ENCODE measurements around the gene RSPH6A. TPM values are rescaled to one million over a fixed set of nuclear protein-coding genes. Genes with fewer than 3 reads are reported as not detected.

RSPH6A gene
- total RNA-seq (2014; rRNA removed; shearing (Covaris generic); ENCODE audit: low replicate concordance): not detected in 2 replicates

DNA sequence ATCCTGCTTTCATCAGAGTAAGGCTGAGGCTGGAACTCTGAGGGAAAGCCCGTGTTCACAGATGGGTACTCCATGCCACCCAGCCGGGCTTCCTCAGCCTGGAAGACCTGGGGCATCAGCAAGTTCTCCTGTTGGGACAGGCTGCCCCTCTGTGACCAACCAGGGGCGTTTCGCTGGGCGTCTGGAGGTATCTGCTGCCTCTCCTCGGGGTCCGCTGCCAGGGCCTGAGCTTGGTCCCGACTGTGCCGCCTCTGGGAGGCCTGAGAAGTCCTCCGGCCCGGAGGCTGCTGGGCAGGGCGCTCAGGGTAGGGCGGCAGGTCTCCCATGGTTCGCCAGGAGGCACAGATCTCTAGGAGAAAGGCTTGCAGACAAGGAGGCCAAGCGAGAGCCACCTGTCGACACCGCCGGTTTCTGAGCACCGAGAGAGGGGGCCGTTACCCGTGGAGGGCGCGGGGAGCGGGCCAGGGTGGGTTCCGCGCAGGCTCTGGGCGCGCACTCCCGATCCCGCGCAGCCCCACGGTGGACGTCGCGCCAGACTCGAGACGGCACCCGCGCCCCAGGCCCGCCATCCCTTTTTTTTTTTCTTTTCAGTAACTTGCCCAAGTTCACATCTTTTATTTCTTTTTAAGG, at the start of gene RSPH6A:
TSS of gene RSPH6A (minus strand) at position 458 of the 630 bp plus-strand sequence. CDS start at position 326, 132 bp downstream.
- Histone ChIP-seq H3K36me3 (peaks cover 21% of the 10 kb centered on the region), H3K9me3 (no peaks in the 10 kb centered on the region), H3K27me3 (no peaks in the 10 kb centered on the region), H3K4me3 (no peak within 1 kb of the TSS)
- no peak for DNase-seq

DNA sequence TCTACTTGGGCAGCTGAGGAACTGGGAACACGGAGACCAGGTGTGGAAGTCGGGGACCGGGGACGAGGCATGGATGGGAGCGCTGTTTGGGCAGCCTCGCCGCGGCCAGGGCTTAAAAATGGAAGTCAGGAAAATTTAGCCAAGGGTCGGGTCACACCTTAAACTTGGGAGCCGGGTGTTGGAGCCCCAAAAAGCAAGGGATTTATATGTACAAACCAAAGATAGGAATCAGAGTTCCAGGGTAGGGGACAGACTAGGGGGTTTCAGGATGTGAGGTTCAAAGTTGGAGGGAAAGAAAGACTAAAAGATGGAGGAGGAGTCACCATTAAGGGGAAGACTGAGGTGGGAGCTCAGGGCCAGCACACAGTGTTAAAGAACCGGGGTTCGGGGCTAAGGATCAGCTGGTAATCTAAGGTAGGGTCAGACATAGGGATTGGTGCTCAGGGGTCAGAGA, 49.5 kb upstream of the RSPH6A start:
- H3K36me3 ChIP-seq: peaks cover 19% of the 10 kb centered on the region
- DNase-seq: no peak
- H3K4me3 ChIP-seq: no peak overlapping the region
- H3K9me3 ChIP-seq: 0 out of 2 replicates have a peak, but pooled peaks cover 2% of the 10 kb centered on the region
- H3K27me3 ChIP-seq: peaks cover 34% of the 10 kb centered on the region

DNA sequence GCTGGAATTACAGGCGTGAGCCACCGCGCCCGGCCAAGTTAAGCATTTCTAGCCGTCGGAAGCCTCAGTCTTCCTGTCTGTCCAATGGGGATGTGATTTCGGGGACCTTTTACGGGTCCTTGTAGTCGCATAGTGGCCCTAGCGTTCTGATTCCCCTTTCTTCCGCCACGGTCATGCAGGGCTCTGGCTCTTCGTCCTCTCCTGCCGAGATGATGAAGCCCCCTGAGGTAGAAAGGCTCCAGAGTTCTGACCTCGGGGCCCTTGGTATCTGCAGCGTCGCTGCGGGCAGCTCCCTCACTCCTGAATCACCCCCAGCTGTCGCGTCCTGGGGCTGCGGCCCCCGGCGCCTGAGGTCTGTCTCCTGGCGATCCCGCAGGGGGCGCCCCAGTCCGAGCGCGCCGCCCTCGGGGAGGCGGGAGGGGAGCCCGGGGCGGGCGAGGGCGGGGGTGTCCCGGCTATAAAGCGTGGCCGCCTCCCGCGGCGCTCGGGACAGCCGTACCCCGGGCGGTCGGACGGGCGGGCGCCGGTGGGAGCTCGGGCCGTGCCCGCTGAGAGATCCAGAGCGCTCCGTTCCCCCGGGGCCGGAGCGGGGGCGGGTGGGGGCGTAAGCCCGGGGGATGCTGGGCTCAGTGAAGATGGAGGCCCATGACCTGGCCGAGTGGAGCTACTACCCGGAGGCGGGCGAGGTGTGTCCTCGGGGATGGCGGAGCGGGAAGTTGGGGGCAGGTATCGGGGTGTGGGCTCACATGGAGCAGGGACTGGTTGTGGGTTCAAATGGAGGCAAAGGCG, 48.9 kb upstream of the RSPH6A start, which contains the start of gene FOXA3:
TSS of gene FOXA3 (plus strand) at position 487 of the 789 bp plus-strand sequence. CDS start at position 618, 131 bp downstream.
- peak; percentile 59 for DNase-seq
- H3K4me3 ChIP-seq: peak within 1 kb of the TSS; percentile 81

DNA sequence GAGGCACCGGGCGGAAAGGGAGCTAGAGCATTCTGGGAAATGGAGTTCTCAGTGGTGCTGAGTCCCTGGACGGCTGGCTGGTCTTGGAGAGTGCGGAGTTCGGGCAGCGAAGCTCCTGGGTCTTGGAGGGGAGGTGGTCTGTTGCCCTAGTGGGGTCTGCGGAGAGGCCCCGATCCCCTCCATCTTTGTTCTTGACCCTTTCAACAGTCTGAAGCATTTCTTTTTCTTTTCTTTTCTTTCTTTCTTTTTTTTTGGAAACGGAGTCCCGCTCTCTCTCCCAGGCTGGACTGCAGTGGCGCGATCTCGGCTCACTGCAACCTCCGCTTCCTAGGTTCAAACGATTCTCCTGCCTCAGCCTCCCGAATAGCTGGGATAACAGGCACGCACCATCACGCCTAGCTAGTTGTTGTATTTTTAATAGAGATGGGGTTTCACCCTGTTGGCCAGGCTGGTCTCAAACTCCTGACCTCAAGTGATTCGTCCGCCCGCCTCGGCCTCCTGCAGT, 48.3 kb upstream of the RSPH6A start:
- DNase-seq: no peak
- Histone ChIP-seq H3K36me3 (peaks cover 31% of the 10 kb centered on the region), H3K9me3 (0 out of 2 replicates have a peak, but pooled peaks cover 2% of the 10 kb centered on the region), H3K4me3 (peak overlapping the region; percentile 81), H3K27me3 (peaks cover 34% of the 10 kb centered on the region)

More for the DNA sequence above, 48.9 kb upstream of the RSPH6A start, which contains the start of gene FOXA3:
- peaks cover 25% of the 10 kb centered on the region for H3K36me3 ChIP-seq
- H3K9me3 ChIP-seq: 0 out of 2 replicates have a peak, but pooled peaks cover 2% of the 10 kb centered on the region
- H3K27me3 ChIP-seq: peaks cover 34% of the 10 kb centered on the region

DNA sequence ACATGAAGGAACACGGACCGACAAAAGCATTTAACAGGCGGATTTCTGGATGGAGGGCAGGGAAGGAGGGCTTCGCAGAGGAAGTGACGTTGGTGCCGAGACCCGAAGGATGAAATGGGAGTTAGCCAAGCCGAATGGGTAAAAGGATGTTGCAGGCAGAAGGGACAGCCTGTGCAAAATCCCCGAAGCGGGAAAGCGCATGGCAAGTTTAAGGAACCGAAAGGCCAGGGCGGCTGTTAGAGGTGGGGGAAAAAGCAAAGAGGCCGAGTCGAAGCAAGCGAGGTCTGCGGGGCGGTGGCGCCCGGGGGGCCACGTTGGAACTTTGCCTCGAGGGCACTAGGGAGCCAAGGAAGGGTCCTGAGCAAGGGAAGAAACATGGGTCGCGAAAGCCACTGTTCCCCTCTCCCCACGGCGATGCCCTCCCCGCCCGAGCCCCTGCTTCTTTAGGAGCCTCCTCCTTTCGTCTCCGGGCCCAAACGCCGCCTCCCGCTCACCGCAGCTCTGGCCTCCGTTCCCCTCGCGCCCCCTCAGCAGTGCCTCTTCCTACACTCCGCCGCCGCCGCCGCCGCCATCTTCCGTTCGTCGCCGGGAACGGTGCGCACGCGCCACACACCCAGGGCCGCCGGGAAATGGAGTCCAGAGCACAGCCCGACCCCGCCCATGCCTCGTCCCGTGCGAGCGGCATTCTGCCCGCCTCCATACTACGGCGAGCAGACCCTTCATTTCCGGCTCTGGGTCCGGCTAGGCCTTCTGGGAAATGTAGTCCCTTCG, 47.6 kb upstream of the RSPH6A start, which contains the start of gene SYMPK:
TSS of gene SYMPK (minus strand) at position 584 of the 771 bp plus-strand sequence. CDS start 8,652 bp downstream, outside the sequence.
- H3K27me3 ChIP-seq: peaks cover 34% of the 10 kb centered on the region
- 0 out of 2 replicates have a peak, but pooled peaks cover 2% of the 10 kb centered on the region for H3K9me3 ChIP-seq
- peak within 1 kb of the TSS; percentile 81 for H3K4me3 ChIP-seq
- H3K36me3 ChIP-seq: peaks cover 38% of the 10 kb centered on the region
- DNase-seq: peak; percentile 100

DNA sequence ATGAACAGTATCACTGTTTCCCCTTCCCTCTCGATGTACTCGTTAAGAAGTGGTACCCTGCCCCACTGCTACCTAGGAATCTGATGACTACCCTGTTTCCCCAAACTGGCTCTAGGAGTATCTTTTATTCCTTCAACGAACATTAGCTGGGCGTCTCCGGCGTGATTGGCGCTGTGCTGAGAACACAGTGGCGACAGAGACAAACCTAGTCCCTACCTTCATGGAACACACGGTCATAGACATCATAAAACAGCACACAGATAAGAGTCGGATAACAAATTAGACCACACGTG, 47.1 kb upstream of the RSPH6A start:
- DNase-seq: no peak
- peaks cover 38% of the 10 kb centered on the region for H3K36me3 ChIP-seq
- H3K27me3 ChIP-seq: peaks cover 34% of the 10 kb centered on the region
- H3K9me3 ChIP-seq: 0 out of 2 replicates have a peak, but pooled peaks cover 2% of the 10 kb centered on the region
- H3K4me3 ChIP-seq: peak overlapping the region; percentile 81

DNA sequence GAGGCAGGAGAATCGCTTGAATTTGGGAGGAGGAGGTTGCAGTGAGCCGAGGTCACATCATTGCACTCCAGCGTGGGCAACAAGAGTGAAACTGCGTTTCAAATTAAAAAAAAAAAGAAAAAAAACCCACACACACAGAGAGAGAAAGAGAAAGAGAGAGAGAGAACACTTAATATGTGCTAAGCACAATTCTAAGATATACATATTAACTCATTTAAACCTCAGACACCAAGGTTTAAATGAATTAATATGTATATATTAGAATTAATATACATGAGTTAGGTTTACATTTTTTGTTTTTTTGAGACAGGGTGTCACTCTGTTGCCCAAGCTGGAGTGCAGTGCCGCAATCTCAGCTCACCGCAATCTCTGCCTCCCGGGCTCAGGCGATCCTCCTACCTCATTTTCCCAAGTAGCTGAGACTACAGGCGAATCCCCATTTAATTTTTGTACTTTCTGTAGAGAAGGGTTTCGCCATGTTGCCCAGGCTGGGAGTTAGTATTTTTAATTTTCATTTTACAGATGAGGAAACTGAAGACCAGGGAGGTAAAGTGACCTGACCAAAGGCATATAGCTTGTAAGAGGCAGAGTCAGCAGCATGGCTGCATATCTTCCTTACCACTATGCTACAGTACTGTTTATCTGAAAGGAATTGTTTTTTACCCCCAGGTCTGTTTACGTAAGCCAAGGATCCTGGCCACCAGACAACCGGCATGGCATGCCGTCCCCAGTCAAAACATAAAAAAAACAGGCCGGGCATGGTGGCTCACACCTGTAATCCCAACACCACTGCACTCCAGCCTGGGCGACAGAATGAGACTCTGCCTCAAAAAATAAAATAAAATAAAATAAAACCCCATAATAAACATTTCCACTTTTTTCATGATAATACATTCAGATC, 45.5 kb upstream of the RSPH6A start:
- H3K27me3 ChIP-seq: peaks cover 24% of the 10 kb centered on the region
- H3K9me3 ChIP-seq: 0 out of 2 replicates have a peak, but pooled peaks cover 2% of the 10 kb centered on the region
- no peak overlapping the region; the same call in none of the 2 replicates for H3K4me3 ChIP-seq
- H3K36me3 ChIP-seq: peaks cover 45% of the 10 kb centered on the region
- DNase-seq: no peak

DNA sequence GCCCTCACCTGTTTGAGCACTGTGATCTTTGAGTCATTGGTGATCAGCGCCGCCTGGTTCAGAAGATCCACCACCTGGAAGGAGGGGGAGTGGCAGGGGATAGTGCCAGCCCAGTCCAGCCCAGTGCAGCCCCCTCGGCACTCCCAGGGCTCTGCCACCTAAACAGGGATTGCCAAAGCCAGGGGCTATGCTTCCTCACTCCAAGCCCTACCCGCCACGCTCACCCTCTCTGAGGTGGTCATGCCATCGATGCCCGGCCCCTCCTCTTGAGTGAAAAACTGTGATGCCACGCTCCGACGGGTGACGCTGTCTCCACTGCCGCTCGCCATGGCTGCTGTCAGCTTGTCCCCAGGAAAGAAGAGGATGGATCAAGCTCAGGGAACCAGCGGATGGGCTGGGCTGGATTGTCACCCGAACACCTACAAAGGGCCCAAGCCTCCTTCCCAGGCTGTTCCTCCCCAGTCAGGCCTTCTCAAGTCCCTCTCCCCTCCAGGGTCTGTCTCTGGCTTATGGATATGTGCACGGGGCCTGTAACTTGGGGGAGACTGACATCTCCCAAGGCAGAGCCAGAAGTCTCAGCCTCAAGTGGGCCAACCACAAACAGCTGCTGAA, 39.2 kb upstream of the RSPH6A start:
- Histone ChIP-seq H3K4me3 (no peak overlapping the region), H3K9me3 (no peaks in the 10 kb centered on the region), H3K27me3 (no peaks in the 10 kb centered on the region), H3K36me3 (peaks cover 79% of the 10 kb centered on the region)
- DNase-seq: no peak

DNA sequence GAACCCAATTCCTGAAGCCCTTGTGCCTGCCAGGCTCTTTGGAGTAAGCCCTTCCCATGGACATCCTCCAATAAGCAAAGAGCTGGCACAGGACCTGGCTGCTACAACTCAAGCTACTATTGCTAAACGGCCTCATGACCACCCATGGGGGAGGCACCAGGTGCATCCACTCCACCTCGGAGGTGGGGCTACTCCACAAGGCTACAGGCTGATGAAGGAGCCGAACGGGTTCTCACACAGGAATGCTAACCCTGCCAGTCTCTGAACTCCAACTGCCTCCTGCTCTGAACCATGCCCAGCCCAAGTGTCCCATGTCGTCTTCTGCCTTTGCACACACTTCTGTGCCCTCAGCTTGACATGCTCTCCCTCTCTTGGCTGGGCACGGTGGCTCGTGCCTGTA, 37.9 kb upstream of the RSPH6A start:
- no peaks in the 10 kb centered on the region for H3K27me3 ChIP-seq
- no peak overlapping the region for H3K4me3 ChIP-seq
- H3K9me3 ChIP-seq: no peaks in the 10 kb centered on the region
- peaks cover 79% of the 10 kb centered on the region for H3K36me3 ChIP-seq
- no peak for DNase-seq

DNA sequence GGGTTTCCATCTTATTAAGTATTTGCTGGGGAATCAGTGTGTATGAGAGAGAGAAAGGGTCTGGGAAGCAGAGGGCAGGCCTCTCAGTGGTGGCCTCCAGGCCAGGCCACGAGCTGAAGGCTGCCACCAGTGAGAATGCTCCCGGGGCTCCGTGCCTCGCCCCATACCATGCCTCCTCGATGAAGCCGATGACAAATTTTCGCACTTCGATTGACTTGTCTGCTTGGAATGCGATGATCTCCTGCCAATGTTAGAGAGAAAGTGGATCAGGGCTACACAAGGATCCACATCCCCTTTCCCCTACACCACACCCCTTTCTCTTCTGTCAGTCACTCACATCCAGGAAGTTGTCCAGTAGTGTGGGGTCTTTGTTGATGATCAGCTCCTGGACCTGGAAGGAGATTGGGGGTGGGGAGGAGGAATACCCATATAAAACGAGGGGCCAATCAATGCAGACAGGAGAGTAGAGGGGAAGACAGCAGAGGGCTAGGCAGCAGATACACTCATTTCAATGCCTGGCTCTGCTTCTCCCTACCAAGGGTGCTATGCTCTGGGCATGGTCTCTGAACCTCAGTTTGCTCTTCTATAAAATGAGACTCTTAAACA, 37.1 kb upstream of the RSPH6A start:
- Histone ChIP-seq H3K9me3 (no peaks in the 10 kb centered on the region), H3K27me3 (no peaks in the 10 kb centered on the region), H3K36me3 (peaks cover 84% of the 10 kb centered on the region), H3K4me3 (no peak overlapping the region)
- DNase-seq: no peak

DNA sequence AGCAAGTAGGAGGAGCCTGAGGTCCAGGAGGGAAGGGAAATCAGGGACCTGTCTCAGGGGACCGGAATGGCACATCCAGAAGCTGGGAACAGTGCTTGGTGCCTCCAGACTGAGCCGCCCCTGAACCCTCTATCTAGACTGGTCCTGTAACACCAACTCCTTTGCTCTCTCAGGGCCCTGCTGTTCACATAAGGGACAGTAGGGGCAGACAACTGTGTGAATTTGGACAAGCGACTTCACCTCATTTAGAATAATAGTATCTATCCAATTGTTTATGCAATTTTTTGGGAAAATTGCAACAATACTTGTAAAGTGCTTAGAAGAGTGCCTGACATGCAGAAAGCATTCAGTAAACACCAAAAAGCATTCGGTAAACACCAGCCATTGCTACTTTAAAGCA, 33.8 kb upstream of the RSPH6A start:
- Histone ChIP-seq H3K4me3 (no peak overlapping the region), H3K36me3 (peaks cover 97% of the 10 kb centered on the region), H3K27me3 (no peaks in the 10 kb centered on the region), H3K9me3 (no peaks in the 10 kb centered on the region)
- DNase-seq: no peak

DNA sequence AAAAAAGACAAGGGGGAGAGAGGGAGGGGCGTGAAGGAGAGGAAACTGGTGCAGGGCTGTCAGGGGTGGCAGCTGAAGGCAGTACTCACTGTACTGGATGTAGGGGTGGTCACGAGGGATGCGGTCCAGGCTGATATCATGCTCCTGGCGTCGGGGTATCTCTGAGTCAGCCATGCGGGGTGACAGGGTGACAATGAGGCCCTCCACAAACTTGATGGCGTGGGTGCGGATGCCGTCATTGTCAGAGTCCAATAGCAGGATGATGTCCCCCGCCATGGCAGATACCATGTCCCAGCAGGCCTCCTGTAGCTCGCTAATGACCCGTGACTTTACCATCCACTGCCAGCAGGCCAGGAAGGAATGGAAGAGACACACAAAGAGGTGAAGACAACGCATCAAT, 32.6 kb upstream of the RSPH6A start:
- Histone ChIP-seq H3K36me3 (peaks cover 96% of the 10 kb centered on the region), H3K4me3 (no peak overlapping the region), H3K9me3 (no peaks in the 10 kb centered on the region), H3K27me3 (no peaks in the 10 kb centered on the region)
- DNase-seq: no peak

DNA sequence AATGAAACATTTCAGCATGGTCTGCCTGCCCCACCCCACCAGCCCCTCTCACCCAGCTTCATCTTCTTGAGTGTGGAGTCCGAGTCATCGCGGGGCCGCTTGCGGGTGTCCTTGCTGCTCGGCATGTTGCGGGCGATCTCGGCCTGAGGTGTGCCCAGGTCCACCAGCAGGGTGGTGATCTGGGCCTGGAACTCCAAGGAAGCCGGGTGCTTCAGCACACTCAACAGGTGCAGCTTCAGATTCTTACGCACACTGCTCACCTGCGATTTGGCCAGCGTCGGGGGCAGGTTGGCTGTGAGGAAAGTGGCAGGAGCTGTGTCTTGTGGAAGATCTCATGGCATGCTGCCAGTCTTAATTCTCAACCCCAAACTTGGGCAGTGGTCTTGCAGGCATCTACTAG, 27.1 kb upstream of the RSPH6A start:
- Histone ChIP-seq H3K4me3 (no peak overlapping the region), H3K27me3 (no peaks in the 10 kb centered on the region), H3K9me3 (peaks cover 5% of the 10 kb centered on the region; the same call in 1 of the 2 replicates), H3K36me3 (peaks cover 94% of the 10 kb centered on the region)
- no peak for DNase-seq

DNA sequence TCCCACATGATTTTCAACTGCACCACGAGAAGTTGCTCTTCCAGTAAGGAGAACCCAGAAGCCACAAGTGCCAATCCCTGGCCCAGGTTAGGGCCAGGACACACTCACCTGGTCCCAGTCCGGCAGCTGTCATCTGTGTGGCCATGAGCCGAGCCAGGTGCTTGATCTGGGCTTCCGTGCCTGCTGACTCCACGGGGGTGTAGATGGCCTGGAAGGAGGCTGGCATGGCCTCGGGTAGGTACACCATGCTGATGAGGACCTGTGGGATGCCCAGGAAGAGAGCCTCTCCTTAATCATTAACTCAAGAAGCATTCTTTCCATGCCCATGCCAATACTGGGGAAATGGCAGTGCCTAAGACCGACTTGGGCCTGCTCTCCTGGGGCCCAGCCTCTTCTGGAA, 19.9 kb upstream of the RSPH6A start:
- Histone ChIP-seq H3K27me3 (no peaks in the 10 kb centered on the region), H3K9me3 (peaks cover 5% of the 10 kb centered on the region; the same call in 1 of the 2 replicates), H3K36me3 (peaks cover 84% of the 10 kb centered on the region), H3K4me3 (no peak overlapping the region)
- no peak for DNase-seq

DNA sequence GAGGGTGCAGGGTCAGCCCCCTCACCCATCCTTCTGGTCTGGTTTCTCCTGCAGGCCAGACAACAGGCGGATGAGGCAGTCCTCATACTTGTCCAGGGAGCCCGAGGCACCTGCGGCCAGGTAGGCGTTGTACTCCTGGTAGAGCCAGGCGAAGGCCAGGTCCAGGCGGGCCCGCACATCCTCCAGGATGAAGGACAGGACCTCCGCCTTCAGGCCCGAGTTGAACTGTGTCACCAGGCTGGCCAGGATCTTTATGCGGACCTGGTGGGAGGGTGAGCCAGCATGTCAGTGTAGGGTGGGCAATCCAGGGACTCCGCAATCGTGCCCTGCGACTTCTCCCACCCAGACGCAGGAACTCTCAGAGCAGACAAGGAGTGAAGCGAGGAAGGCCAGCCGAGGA, 13.8 kb upstream of the RSPH6A start:
- DNase-seq: no peak
- H3K36me3 ChIP-seq: peaks cover 87% of the 10 kb centered on the region
- H3K4me3 ChIP-seq: no peak overlapping the region
- no peaks in the 10 kb centered on the region for H3K9me3 ChIP-seq
- H3K27me3 ChIP-seq: no peaks in the 10 kb centered on the region

Data from MG63 (cell line).